Tibial artery (tissue), 4 donors: ENCODE results near the gene KCNH6.

ENCODE experiments used
- DNase-seq, 2 donors: peaks; one replicate each; pipeline ENCODE4 v3.0.0-alpha.2; 2019
- H3K27ac ChIP-seq, 2 donors: fragments of 200-600 bp; sonication (generic) in 1 of 2; 1 replicate in 1 of 2; 2 replicates in 1 of 2; pipeline ENCODE4 v1.5.1; 2018 to 2019; ENCODE audit warnings: mild to moderate bottlenecking in 1 of 2
- H3K27me3 ChIP-seq, 2 donors: fragments of 200-600 bp; sonication (generic) in 1 of 2; one replicate each; pipeline versions ENCODE4 v1.5.1 to v1.6.0; 2016 to 2019
- H3K36me3 ChIP-seq, 3 donors: fragments of 200-600 bp; sonication (generic) in 2 of 3; one replicate each; pipeline ENCODE4 v1.5.1; 2016 to 2019; ENCODE audit warnings: mild to moderate bottlenecking in 2 of 3
- H3K4me1 ChIP-seq, 4 donors: fragments of 200-600 bp; sonication (generic) in 2 of 4; 1 replicate in 3 of 4; 2 replicates in 1 of 4; pipeline ENCODE4 v1.5.1; 2016 to 2019
- H3K4me3 ChIP-seq, 2 donors: fragments of 200-600 bp; sonication (generic) in 1 of 2; 1 replicate in 1 of 2; 2 replicates in 1 of 2; pipeline ENCODE4 v1.5.1; 2018 to 2019; ENCODE audit warnings: mild to moderate bottlenecking in 2 of 2
- H3K9me3 ChIP-seq, 3 donors: fragments of 200-600 bp; sonication (generic) in 1 of 3; one replicate each; pipeline ENCODE4 v1.5.1; 2016 to 2019
- CTCF ChIP-seq, 2 experiments: fragments of 200-600 bp in 1 of 2; fragments of 450-650 bp in 1 of 2; IDR thresholded peaks; one replicate each; pipeline ENCODE4 v1.5.1; 2017 to 2019; ENCODE audit warnings: antibody characterized with exemption in 2 of 2, mild to moderate bottlenecking in 1 of 2, moderate library complexity in 1 of 2
- intact Hi-C: fragments of 100-400 bp; cut with DNase I; formaldehyde crosslinking; loops from one replicate; pipeline ENCODE4 v1.15.0; 2023; ENCODE audit warnings: low total_unique reads

The KCNH6 gene

GRCh38 chr17:63493411-63493810 lies 29.7 kb upstream of the KCNH6 start:
- Histone ChIP-seq H3K27ac (no peak overlapping the region), H3K9me3 (no peaks in the 10 kb centered on the region), H3K4me1 (no peaks in the 10 kb centered on the region), H3K27me3 (peaks cover 0 to 10% of the 10 kb centered on the region in 2 donors), H3K36me3 (peaks cover 0 to 6% (median 0%) of the 10 kb centered on the region in 3 donors), H3K4me3 (no peak overlapping the region)
- no peak for DNase-seq
- intact Hi-C loops: no loop called here
- no peak for TF ChIP-seq CTCF (IDR thresholded peaks at IDR 0.05)

- Histone ChIP-seq H3K9me3 (no peaks in the 10 kb centered on the region), H3K27me3 (peaks cover 0 to 8% of the 10 kb centered on the region in 2 donors), H3K4me3 (no peak overlapping the region), H3K27ac (no peak overlapping the region), H3K36me3 (no peaks in the 10 kb centered on the region), H3K4me1 (no peaks in the 10 kb centered on the region)
- intact Hi-C loops: no loop called here
- TF ChIP-seq CTCF (IDR thresholded peaks at IDR 0.05): no peak
- DNase-seq: no peak
Observed at GRCh38 chr17:63494300-63494928, 28.7 kb upstream of the KCNH6 start.

GRCh38 chr17:63495491-63495890 lies 27.7 kb upstream of the KCNH6 start:
- no peak for TF ChIP-seq CTCF (IDR thresholded peaks at IDR 0.05)
- Histone ChIP-seq H3K9me3 (no peaks in the 10 kb centered on the region), H3K4me3 (no peak overlapping the region), H3K4me1 (no peaks in the 10 kb centered on the region), H3K27ac (no peak overlapping the region), H3K27me3 (peaks cover 0 to 17% of the 10 kb centered on the region in 2 donors), H3K36me3 (no peaks in the 10 kb centered on the region)
- intact Hi-C loops: no loop called here
- DNase-seq: no peak

GRCh38 chr17:63496177-63496576 lies 27.0 kb upstream of the KCNH6 start:
- H3K27me3 ChIP-seq: peaks cover 0 to 18% of the 10 kb centered on the region in 2 donors
- intact Hi-C loops: no loop called here
- H3K36me3 ChIP-seq: no peaks in the 10 kb centered on the region
- no peaks in the 10 kb centered on the region for H3K4me1 ChIP-seq
- no peaks in the 10 kb centered on the region for H3K9me3 ChIP-seq
- no peak for TF ChIP-seq CTCF (IDR thresholded peaks at IDR 0.05)
- no peak for DNase-seq
- no peak overlapping the region for H3K4me3 ChIP-seq
- H3K27ac ChIP-seq: no peak overlapping the region

- Histone ChIP-seq H3K9me3 (no peaks in the 10 kb centered on the region), H3K4me1 (no peaks in the 10 kb centered on the region), H3K36me3 (no peaks in the 10 kb centered on the region), H3K27me3 (peaks cover 0 to 21% of the 10 kb centered on the region in 2 donors), H3K4me3 (no peak overlapping the region), H3K27ac (no peak overlapping the region)
- no peak for TF ChIP-seq CTCF (IDR thresholded peaks at IDR 0.05)
- intact Hi-C loops: no loop called here
- DNase-seq: no peak
Observed at GRCh38 chr17:63496663-63497400, 26.3 kb upstream of the KCNH6 start.
